ENCODE data around the gene RPLP1. TPM values are rescaled to one million over a fixed set of nuclear protein-coding genes. Genes with fewer than 3 reads are reported as not detected.
A peak's percentile ranks its signal among the peaks of the same experiment; 100 is the strongest.

Gene RPLP1
- total RNA-seq = 2,110 TPM

DNA sequence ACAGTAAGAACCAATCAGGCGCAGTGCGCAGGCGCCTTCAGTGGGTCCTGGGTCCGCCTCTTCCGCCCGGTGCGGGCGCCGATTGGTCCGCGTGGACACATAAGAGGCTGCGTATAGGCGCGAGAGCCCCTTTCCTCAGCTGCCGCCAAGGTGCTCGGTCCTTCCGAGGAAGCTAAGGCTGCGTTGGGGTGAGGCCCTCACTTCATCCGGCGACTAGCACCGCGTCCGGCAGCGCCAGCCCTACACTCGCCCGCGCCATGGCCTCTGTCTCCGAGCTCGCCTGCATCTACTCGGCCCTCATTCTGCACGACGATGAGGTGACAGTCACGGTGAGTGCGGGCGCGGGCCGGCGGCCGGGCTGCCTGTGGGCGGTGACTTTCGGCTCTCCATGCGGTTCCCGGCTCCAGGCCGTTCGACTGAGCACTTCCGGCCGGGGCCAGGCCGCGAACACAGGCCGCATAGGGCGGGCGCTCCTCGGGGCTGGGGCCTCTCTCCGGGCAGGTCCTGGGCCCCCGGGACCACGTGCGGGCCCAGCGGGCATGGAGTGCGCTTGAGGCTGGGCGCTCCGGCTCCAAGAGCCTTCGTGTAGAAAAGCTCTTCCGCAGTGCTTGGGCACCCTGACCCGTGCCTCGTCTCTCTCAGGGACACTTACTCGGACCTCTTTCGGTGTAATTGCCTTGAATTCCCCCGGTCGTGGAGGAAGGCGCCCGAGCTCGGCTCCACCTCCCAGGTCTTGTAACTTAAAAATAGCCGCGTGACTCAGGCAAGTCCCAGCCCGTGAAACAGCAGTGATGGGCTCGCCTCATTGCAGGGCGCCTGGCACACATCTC lies at the start of gene RPLP1:
TSS of gene RPLP1 (plus strand) at position 127 of the 830 bp plus-strand sequence. CDS start at position 258, 131 bp downstream.
- ATAC-seq = peak; percentile 94

- no peak for ATAC-seq
Observed at GRCh38 chr15:69403594-69403993, 49.0 kb upstream of the RPLP1 start.

GRCh38 chr15:69405110-69405509 lies 47.5 kb upstream of the RPLP1 start:
- ATAC-seq = no peak

GRCh38 chr15:69407719-69408400 lies 44.8 kb upstream of the RPLP1 start:
- ATAC-seq = no peak

- ATAC-seq = no peak
Observed at GRCh38 chr15:69408841-69409240, 43.8 kb upstream of the RPLP1 start.

DNA sequence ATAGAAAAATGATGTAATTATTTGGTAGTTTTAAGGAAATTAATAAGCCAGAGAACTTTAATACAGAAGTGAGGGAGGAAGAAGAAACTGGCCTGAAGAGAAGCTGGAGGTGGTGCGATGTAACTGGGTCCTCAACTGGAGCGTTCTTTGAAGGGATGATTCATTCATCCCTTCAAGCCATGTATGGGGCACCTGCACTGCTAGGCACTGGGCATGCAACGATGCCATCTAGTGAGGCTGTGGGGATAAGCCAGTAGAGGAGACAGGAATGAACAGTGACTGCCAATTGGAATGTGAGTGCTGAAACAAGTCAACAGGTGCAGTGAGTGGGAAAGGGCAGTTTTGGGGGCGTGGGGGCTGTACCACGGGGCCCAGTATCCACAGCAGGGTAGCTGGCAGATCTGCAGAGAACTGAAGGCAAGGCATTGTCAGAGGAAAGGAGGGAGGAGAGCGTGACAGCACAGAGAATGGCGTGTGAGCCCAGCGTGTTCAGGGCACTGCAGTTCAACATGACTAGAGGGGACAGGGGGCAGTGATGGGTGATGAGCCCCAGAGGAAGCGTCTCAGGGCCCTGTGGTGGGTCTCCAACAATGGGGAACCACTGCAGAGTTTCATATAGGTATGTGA lies 42.3 kb upstream of the RPLP1 start:
- peak; percentile 71 for ATAC-seq

DNA sequence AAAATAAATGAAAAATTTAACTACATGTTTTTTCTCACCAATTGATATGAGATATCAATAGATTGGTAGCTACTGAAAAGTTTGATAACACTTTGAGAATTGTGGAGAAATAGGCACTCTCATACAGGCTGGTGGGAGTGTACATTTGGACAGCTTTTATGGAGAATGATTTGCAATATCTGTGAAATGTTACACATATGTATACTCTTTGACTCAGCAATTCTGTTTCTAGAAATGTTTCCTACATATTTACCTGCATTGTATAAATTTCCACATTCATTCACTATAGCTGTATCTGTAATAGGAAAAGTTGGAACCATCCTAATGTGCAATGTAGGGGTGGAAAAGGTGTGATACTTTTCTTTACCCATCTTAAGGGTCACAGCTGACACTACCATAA lies 40.3 kb upstream of the RPLP1 start:
- ATAC-seq = no peak

DNA sequence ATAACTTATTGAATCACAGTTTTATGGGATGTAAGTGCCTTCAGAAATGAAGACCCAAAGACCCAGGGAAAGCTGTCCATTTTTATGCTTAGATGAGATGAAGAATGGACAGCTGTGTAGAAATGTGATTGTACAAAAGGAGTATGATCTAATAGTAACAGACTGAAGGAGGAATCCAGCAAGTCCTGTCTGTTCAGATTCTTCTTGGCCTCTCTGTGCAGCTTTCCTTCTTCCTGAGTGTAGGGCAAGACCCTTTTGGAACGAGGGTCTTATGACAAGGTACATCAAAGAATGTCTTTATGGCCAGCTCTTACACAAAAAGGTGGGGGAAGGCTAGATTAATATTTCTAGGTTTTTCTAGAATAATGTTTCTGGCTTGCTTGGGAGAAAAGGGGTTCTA lies 39.9 kb upstream of the RPLP1 start:
- no peak for ATAC-seq

DNA sequence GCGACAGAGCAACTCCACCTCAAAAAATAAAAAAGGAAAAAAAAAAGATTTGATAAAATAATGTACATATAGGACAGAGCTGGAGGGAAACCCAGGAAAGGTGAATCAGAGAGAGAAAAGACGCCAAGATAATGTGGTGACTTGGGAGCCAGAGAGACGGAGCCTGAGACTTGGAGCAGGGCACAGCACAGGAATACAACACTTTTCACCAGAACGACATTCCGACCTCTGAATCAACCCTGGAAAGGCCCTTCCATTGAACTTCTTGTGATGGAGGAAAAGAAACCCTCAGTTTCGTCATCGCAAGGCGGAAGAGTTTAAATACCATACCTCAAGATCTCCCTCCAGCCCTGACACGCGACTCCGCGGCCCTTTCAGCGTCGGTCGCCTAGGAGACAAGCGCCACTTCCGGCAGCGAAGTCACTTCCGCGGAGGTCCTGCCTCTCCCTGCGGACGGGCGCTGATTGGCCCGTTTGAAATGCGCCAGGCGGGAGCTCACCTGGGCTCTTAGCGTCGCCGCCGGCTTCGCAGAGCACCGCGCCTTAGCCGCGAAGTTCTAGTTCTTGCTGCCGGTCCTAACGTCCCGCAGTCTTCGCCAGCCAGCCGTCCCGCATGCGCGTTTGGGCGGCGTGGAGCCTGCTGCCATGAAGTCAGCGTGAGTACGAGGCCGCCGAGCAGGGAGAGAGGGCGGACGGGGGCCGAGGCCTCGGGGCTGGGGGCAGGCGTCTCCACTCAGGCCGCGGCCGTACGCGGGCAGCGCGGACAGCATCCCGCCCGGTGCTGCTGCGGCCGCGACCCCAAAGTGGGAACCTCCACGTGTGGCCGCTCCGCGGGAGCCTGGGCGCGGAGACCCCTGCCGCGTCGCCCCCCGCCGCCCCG lies 38.6 kb upstream of the RPLP1 start, which contains the start of gene KIF23:
TSS of gene KIF23 (plus strand) at position 528 of the 879 bp plus-strand sequence. CDS start at position 645, 117 bp downstream.
- peak; percentile 96 for ATAC-seq

GRCh38 chr15:69414701-69415167 lies 37.9 kb upstream of the RPLP1 start:
- peak; percentile 54 for ATAC-seq

DNA sequence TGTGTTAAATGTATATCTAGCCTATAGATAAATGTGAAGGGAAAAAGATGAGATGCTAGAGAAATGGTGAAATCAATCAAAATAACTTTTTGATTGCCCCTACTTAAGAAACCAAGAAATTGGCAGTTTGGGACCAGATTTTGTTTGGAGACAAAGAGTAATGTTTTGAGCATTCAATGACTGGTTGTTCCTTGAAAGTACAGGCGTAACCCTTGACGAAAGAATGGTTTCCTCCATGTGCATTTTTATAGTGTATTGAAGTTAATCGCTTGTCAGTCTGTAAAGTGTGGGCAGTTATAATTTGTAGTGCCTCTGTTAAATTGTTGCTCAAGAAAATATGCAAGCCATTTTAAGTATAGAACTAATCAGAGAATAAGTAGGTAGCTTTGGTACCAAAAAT lies 37.2 kb upstream of the RPLP1 start:
- no peak for ATAC-seq

GRCh38 chr15:69417581-69417980 lies 35.0 kb upstream of the RPLP1 start:
- no peak for ATAC-seq

DNA sequence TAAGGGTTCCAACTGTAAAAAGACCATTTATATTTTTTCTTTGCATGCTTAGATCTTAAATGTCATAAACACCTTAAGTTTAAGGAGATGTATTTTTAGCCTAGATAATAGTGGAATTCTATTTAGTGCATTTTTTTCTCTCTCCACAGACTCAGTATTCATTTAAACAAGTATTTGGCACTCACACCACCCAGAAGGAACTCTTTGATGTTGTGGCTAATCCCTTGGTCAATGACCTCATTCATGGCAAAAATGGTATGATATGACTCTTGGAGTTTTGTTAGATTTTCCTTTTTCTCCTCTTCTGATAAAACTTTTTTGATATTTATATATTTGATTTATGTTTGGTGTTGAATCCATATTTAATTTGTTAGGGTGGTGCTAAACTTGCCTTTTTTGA lies 31.1 kb upstream of the RPLP1 start:
- ATAC-seq = no peak

- ATAC-seq = no peak
Observed at GRCh38 chr15:69422336-69422895, 30.2 kb upstream of the RPLP1 start.

- ATAC-seq = no peak
Observed at GRCh38 chr15:69424001-69424400, 28.6 kb upstream of the RPLP1 start.

DNA sequence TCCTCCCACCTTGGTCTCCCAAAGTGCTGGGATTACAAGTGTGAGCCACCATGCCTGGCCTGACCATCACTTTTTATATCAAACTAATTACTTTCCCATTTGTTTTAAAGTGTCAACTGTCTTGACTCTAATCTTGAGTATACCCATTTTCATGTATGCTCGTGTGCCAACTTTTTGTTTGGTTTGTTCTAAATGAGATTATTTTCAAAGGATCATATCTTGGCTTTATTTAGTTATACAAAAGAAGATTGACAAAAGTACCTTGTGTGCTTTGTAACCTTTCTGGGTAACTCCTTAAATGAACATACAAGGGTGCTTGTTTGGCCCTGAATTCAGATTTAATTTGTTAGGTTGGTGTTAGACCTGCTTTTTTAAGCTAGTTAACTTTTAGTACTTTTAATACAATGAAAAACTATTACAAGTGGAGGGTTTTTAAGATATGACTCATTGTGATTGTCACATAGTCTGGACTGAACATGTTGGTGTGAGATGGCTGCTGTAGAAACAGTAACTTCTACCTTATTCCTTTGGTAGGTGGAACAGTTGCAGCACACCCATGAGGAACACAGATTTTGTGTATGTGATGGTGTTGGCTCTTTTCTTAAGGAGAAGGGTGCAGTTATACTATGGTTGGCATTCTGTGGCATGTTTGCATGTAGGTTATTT lies 27.7 kb upstream of the RPLP1 start:
- no peak for ATAC-seq

GRCh38 chr15:69433831-69434230 lies 18.8 kb upstream of the RPLP1 start:
- no peak for ATAC-seq

DNA sequence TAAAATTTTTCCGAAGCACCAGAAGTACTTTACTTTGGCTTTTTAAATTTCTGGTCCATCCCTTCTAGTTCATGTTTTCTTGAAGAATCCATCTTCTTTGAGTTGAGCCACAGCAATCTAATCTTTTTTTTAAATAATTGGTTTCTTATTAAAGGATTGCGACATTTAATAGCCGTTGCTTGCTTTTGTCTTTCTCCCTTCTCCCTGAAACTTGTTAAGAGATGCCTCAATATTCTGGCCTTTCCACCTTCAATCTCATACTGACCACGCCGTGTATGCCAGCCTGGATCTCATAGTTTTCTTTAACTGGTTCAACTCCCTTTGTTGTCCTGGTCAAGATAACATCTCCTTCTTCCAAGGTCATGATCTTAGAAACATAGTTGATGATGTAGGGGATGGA lies 18.4 kb upstream of the RPLP1 start:
- no peak for ATAC-seq

DNA sequence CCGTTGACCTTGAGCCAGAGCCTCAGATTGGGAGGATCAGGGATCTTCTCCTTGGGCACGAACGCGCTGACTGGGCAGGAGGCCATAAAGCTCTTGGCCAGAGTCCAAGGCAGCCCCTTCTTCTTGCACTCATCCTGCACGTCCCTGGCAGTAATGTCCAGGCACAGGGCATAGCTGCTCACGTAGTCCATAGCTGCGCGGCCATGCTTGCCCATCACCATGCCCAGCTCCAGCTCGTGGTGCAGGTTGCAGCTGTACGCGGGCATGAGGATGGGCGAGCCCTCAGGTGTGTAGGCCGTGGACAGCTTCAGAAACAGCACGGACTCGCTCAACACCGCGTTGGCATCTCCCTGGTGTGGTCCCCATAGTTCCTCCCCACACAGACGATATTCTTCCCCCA lies 17.9 kb upstream of the RPLP1 start:
- no peak for ATAC-seq

DNA sequence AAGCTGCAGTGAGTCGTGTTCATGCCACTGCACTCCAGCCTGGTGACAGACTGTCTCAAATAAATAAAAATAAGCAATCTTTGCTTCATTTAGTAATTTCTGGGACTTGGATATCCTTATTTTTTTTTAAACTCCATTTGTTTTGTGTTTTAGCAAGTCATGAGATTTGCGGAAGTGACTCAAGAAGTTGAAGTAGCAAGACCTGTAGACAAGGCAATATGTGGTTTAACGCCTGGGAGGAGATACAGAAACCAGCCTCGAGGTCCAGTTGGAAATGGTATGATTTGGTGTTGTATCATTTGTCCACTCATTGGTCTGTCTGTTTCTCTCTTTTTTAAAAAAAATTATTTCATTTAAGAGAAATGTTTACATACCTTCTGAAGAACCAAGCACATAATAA lies 16.6 kb upstream of the RPLP1 start:
- no peak for ATAC-seq

DNA sequence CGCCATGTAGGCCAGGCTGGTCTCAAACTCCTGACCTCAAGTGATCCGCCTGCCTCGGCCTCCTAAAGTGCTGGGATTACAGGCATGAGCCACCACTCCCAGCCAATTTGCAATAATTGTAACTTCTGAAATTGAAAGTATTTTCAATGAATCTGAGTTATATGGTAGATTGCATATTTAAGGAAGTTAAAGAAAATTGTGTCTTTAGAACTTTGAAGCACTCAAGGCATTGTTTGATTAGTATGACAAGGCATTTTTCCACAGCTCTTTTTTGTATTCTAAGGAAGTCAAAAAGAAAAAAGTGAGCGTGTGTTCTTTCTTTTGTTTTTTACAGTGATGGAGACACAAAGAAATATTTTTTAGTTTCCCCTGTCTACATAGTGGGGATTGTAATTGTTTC lies 15.7 kb upstream of the RPLP1 start:
- no peak for ATAC-seq
